ENCODE measurements around the gene SUPT3H.

DNA sequence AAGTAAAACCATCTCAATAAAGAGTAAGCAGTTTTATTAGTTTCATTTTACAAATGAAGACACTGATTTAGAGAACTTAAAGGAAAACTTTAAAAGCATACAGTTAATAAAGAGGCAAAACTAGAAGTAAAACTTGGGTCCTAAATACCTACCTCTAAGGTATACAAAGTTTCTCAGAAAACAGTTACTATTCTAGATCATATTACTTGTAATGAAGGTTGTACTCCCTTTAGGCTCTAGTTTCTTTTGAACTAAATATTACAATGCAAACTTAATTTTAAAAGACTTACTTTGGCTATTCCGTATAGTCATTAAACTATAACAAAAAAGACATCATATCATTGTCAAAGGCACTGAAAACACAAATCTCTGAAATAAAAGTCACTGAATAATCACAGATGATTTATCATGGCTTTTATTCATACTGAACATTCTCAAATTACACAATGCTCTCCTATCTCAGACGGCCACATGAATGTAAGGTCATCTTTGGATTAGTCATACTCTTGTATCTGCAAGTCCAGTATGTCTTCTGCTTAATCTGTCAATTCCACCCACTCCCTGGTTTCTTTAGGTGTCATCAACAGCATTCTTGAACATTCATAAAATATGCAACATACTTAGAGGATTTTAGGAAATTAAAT, 411.2 kb downstream of the SUPT3H start:
- TF ChIP-seq, protein P1, sequence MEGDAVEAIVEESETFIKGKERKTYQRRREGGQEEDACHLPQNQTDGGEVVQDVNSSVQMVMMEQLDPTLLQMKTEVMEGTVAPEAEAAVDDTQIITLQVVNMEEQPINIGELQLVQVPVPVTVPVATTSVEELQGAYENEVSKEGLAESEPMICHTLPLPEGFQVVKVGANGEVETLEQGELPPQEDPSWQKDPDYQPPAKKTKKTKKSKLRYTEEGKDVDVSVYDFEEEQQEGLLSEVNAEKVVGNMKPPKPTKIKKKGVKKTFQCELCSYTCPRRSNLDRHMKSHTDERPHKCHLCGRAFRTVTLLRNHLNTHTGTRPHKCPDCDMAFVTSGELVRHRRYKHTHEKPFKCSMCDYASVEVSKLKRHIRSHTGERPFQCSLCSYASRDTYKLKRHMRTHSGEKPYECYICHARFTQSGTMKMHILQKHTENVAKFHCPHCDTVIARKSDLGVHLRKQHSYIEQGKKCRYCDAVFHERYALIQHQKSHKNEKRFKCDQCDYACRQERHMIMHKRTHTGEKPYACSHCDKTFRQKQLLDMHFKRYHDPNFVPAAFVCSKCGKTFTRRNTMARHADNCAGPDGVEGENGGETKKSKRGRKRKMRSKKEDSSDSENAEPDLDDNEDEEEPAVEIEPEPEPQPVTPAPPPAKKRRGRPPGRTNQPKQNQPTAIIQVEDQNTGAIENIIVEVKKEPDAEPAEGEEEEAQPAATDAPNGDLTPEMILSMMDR (IDR thresholded peaks at IDR 0.05), result no peak
- TF ChIP-seq POLR2A (IDR thresholded peaks at IDR 0.05), result no peak

All from right lobe of liver (tissue), 4 donors.